GM21423 (cell line): ENCODE results near the gene LGSN.
"Not testable (repeated sequence)": the region's sequence is repeated elsewhere in the genome, so short reads cannot be mapped to it uniquely, and the experiment has no call there.

Experiments used
- ATAC-seq: cut with Tn5 transposase; IDR thresholded peaks from one replicate; pipeline ENCODE4 v1.9.1; 2021; ENCODE audit warnings: mild to moderate bottlenecking, moderate library complexity; ENCODE audit not compliant: unreplicated experiment

Gene LGSN, protein sequence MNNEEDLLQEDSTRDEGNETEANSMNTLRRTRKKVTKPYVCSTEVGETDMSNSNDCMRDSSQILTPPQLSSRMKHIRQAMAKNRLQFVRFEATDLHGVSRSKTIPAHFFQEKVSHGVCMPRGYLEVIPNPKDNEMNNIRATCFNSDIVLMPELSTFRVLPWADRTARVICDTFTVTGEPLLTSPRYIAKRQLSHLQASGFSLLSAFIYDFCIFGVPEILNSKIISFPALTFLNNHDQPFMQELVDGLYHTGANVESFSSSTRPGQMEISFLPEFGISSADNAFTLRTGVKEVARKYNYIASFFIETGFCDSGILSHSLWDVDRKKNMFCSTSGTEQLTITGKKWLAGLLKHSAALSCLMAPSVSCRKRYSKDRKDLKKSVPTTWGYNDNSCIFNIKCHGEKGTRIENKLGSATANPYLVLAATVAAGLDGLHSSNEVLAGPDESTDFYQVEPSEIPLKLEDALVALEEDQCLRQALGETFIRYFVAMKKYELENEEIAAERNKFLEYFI

GRCh38 chr6:63319939-63320338, at the start of gene LGSN:
Gene LGSN, minus strand, starts transcription at chr6:63319983. Its CDS starts 40 bp downstream, at chr6:63319943.
- no peak for ATAC-seq

GRCh38 chr6:63368347-63368746, 48.6 kb upstream of the LGSN start:
- ATAC-seq, result no peak

DNA sequence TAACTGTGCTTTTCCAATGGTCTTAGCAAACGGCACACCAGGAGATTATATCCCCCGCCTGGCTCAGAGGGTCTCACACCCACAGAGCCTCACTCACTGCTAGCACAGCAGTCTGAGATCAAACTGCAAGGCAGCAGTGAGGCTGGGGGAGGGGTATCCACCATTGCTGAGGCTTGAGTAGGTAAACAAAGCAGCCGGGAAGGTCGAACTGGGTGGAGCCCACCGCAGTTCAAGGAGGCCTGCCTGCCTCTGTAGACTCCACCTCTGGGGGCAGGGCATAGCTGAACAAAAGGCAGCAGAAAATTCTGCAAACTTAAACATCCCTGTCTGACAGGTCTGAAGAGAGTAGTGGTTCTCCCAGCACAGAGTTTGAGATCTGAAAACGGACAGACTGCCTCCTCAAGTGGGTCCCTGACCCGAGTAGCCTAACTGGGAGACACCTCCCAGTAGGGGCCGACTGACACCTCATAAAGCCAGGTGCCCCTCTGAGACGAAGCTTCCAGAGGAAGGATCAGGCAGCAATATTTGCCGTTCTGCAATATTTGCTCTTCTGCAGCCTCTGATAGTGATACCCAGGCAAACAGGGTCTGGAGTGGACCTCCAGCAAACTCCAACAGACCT, 42.8 kb upstream of the LGSN start:
- ATAC-seq, result not testable (repeated sequence)

- not testable (repeated sequence) for ATAC-seq
These were observed 37.6 kb upstream of the LGSN start for GRCh38 chr6:63357384-63357783.

GRCh38 chr6:63355632-63356031, 35.8 kb upstream of the LGSN start:
- no peak for ATAC-seq

- no peak for ATAC-seq
These were observed 33.5 kb upstream of the LGSN start for GRCh38 chr6:63353286-63353630.

DNA sequence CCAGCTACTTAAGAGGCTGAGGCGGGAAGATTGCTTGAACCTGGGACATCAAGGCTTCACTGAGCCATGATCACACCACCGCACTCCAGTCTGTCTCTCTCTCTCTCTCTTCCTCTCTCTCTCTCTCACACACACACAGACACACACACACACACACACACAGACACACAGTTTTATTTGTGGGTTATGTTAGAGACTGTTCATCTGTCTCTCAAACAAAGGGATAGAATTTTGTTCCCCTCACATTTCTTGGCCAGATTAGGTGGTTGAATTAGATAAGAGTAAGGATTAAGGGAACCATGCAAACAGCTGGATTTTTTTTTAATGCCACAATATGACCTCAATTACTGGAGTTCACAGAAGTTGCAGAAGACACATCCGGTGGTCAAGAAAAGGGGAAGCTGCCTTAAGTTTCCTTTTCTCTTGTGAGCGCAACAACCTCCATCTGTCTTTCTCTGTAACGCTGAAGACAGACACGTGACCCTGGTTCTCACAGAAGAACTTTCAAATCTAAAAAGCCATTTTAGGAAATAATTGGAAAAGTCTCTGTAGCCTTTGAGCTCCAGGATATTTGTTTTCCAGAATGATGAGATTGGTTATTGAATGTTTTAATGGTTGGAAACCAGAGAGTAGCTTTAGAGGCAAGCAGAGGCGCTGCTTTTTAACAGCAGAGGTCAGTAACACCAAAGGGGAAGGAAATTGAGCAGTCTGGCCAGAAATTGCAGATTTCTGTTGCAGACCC, 32.9 kb upstream of the LGSN start:
- peak; percentile 91 for ATAC-seq

DNA sequence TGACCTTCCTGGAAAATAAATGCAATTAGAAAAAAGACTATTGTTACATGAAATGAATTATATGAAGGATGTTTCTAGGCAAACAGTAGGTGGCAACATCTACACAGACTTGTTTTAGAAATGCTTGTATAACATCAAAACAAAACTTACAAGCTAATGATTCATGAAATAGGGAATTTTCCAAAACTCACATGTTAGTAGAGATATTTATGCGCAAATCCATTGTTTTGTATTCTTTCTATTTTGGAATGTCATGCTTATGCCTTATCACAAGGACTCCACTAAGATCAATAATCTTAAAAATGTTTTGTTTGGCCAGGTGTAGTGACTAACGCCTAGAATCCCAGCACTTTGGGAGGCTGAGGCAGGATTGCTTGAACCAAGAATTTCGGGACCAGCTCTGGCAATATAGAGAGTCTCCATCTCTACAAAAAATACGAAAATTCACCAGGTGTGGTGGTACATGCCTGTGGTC, 32.3 kb upstream of the LGSN start:
- ATAC-seq, result peak; percentile 36

DNA sequence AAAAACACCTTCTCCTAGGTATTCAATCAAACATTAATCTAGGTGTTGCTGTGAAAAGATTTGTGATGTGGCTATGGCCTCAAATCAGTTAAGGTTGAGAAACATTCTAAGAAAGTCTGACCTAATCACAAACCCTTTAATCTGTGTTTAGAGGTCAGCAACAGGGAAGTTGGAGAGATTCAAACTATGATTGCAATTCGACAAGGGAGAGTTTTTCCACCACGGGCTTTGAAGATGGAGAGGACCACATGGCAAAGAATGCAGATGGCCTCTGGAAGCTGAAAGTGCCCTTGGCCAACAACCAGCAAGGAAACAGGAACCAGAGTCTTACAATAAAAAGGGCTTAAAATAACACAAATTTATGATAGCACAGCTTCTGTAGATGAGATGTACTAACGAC, 29.6 kb upstream of the LGSN start:
- ATAC-seq, result no peak

DNA sequence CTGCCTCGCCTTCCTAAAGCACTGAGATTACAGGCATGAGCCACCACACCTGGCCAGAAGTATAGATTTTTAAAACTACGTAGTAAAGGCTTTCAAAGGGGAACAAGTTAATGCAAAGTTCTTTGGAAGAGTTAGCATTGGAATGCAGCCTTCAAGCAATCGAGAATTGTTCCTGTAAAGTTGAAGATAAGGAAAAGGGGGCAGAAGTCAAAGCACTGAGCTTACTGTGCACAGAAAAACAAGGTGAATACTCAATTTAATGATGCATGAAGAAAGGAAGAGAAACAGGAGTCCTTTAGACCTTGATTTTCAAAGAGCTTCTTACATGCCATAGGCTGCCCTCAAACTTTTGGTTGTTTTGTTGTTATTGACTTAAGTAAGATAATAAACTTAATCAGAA, 29.1 kb upstream of the LGSN start:
- no peak for ATAC-seq

DNA sequence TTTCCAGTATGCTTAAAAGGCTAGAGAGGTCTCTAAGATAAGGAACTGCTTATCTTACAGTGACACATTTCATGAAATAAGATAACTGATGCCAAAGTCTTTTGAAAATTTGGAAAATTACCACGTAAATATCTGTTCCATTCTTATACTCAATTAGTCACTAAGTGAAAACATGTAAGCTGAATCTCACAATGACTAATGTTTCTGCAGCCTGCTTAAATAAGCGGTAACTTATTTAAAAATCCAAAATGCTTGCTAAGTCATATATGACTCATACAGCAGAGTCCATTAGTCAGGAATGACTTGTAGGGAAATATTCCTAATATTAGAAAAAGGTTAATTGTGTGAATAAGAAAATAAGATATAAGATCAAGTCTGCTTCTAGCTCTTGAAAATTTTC, 27.8 kb upstream of the LGSN start:
- ATAC-seq, result no peak

- ATAC-seq, result no peak
These were observed 26.5 kb upstream of the LGSN start for GRCh38 chr6:63346217-63346835.

- no peak for ATAC-seq
These were observed 20.6 kb upstream of the LGSN start for GRCh38 chr6:63340351-63340750.

DNA sequence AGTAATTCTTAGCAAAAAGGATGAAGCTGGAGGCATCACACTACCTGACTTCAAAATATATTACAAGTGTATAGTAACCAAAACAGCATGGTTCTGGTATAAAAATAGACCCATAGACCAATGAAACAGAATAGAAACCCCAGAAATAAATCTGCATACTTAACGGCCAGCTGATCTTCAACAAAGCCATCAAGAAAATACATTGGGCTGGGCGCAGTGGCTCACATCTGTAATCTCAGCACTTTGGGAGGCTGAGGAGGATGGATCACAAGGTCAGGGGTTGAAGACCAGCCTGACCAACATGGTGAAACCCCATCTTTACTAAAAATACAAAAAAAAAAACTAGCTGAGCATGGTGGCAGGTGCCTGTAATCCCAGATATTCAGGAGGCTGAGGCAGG, 14.9 kb upstream of the LGSN start:
- ATAC-seq, result not testable (repeated sequence)

- no peak for ATAC-seq
These were observed 13.7 kb upstream of the LGSN start for GRCh38 chr6:63333440-63333839.

- ATAC-seq, result not testable (repeated sequence)
These were observed 6.8 kb upstream of the LGSN start for GRCh38 chr6:63326630-63327029.

DNA sequence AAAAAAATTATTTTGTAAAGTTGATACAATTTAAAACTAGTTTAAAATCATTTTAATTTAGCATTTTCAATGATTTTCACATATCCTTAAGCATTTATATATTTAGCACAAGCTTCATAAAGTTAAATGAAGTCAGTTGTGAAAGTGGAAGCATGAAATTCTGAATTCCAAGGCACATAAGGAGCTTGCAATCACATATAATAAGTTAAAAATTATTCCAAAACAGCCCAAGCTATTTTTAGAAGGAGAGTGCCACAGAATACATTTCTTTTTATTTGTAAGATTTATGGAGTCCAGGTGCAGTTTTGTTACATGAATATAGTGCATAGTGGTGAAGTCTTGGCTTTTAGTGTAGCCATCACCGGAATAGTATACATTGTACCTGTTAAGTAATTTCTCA, 3.2 kb upstream of the LGSN start:
- no peak for ATAC-seq

- ATAC-seq, result no peak
These were observed 2.0 kb upstream of the LGSN start for GRCh38 chr6:63321821-63322220.

DNA sequence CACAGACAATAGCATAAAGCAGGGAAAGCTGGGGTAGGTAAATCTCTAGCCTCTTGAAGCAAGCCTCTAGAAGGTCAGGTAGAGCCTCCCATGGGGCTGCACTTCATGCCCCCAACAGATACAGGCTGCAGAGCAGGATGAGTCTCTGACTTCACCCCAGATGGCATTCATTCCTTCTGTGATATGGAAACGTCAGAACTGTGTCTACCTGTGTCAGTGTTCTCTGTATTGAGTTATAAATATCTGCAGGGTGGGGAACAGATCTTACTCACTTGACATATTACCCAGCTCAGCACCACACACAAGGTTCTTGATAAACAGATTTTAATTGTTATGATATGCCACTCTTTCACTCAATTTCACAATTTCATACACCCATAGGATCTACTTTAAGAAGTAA, 2.1 kb downstream of the LGSN start:
- no peak for ATAC-seq

DNA sequence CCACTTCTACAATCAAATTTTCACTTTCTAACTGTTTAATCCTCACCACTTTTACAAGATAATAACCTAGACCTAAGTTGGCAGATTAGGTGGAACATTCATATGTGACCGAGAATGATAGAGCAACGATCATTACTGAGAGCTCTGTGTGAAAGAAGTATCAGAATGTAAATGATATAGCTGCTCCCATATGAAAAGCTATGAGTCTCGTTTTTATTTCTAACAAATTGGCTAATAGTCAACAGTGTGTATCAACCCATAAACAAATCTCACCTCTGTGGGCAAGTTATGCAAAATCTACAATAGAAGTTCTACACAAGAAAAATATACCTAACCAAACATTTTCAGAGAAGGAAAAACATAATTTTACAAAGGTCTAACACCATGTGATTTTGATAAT, 3.7 kb downstream of the LGSN start:
- ATAC-seq, result no peak

DNA sequence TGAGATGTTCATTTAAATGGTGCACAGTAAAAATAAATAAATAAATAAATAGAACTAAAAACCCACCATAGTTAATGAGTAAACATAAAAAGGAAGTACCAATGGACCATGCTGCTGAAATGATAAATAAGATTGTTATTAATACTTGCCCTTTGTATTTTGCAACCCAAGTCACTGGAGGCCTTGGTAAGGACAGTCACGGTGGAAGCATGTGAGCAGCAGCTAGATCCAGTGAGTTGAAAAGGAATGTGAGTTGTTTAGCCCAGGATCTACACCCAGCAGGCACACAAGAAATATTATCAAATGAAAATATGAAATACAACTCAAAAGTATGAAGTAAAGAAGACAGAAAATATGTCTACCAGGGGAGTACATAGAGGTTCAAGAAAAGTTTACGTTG, 6.7 kb downstream of the LGSN start:
- ATAC-seq, result no peak
